Inflammatory macrophage treated with lipopolysaccharide for 4 hours (primary cell): ENCODE data around the gene ZNF774.
A peak's percentile ranks its signal among the peaks of the same experiment; 100 is the strongest.
"Not testable (repeated sequence)": the region's sequence is repeated elsewhere in the genome, so short reads cannot be mapped to it uniquely, and the experiment has no call there.

Experiments
- DNase-seq: peaks from one replicate; pipeline ENCODE4 v3.0.0-alpha.2; 2020

Gene ZNF774

GRCh38 chr15:90352107-90352893, at the start of gene ZNF774:
Gene ZNF774, plus strand, starts transcription at chr15:90352284. Its CDS starts 2,377 bp downstream, at chr15:90354661.
- DNase-seq, result peak; percentile 95

- not testable (repeated sequence) for DNase-seq
Observed at GRCh38 chr15:90305355-90305754, 46.7 kb upstream of the ZNF774 start.

DNA sequence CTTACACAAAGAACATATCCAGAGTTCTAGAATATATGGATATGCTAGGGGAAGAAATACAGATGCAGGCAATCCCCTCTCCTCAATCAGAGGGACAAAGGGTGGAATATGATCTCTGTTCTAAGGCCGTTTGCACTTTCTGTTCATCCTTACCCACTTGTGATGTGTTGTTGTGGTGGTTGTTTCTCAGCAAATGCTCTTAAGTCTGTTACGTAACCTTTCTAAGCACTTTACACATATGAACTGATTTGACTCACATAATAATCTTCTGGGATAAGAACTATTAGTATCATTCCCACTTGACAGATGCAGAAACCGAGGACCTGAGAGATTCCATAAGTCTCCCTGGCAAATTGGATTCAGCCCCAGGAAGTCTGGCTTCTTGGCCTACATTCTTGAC, 46.2 kb upstream of the ZNF774 start:
- peak; percentile 45 for DNase-seq

DNA sequence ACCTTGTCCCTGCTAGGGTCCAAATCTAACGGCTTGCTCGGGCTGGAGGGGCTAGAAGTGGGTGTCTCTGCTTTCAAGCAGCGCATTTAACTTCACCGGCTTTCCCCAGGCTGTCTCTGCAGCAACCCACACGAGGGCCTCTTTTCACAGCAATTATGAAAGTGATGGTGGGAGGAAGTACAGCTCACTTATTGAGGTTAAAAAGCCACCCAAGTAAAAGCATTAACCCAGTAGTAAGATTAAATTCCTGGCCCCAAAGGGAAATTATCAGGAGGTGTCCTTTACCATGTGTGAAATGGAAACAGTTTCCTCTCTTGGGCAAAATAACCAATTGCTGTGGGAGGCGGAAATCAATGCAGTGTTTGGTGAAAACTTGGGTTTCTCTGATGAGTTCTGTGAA, 45.5 kb upstream of the ZNF774 start:
- DNase-seq, result peak; percentile 74

GRCh38 chr15:90307661-90308060, 44.4 kb upstream of the ZNF774 start:
- no peak for DNase-seq

DNA sequence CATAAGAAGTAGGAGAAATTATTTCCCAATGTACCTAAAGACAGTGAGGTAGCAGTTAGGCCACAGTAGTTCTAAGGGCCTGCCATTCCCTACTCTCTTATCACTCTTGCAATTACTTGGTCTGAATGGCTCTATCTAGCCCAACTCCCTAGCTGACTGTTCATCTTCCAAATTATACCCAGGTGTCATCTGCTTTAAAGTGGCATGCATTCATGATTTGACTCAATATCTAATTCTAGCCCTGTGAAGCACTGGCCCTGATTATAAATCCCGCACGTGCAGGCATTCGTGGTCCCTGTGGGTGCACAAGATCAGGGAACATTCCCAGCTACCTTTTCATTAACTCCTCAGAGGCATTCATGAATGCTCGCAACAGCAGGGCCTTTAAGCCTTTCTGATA, 43.1 kb upstream of the ZNF774 start:
- no peak for DNase-seq

DNA sequence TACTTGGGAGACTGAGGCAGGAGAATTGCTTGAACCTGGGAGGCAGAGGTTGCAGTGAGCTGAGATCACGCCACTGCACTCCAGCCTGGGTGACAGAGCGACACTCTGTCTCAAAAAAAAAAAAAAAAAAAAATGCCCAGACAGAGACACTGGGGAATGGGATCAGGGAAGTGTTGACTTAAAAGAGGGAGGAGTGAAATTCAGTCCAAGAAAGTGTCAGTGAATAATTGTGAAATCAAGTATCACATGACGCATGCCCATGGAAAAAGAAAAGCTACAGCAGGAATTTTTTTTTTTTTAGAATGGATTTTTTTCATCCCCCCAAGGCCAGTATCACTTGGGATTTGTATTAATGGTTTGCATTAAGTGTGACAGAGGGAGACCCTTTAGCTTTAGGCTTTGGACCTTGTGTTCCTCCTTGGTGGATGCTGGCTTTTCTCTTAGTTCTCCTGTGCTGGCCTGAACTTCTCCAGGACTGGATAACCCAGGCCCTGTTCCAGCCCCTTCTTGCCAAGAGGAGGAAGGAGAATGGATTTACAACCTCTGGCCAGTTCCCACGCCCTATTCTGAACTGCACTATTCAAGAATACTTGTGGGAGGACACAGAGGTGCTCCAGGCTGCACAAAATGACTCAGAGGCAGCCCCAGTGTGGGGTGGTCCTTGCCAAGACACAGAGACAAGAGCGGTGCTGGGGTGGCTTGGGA, 36.7 kb upstream of the ZNF774 start:
- no peak for DNase-seq

DNA sequence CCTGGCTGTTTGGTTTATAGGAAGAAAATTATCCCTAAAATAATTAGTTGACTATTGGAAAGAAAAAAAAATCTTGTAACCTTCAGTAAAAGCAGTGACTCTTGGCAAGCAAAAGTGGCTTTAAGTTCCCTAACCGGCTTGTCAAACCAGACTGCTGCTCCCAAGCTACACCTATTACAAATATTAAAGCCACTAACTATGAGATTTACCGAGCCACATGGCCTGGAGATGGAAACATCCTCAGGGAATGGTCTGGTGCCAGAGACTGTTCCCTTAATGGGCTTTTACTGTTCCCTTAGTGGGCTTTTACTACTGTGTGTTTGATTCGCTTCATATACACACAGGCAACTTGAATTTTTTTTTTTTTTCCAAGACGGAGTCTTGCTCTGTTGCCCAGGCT, 35.9 kb upstream of the ZNF774 start:
- no peak for DNase-seq

DNA sequence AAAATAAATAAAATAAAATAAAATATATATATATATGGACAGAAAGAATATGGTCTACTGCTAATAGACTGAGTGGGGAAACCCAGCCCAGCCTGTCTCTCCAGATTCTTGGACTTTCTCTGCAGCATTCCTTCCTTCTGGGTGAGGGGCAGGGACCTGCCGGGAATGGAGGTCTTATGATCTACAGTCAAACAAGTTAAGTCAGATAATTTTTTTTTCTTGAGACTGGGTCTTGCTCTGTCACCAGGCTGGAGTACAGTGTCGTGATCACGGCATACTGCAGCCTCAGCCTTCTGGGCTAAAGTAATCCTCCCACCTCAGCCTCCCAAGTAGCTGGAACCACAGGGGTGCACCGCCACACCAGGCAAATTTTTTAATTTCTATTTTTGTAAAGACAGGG, 33.5 kb upstream of the ZNF774 start:
- DNase-seq, result no peak

DNA sequence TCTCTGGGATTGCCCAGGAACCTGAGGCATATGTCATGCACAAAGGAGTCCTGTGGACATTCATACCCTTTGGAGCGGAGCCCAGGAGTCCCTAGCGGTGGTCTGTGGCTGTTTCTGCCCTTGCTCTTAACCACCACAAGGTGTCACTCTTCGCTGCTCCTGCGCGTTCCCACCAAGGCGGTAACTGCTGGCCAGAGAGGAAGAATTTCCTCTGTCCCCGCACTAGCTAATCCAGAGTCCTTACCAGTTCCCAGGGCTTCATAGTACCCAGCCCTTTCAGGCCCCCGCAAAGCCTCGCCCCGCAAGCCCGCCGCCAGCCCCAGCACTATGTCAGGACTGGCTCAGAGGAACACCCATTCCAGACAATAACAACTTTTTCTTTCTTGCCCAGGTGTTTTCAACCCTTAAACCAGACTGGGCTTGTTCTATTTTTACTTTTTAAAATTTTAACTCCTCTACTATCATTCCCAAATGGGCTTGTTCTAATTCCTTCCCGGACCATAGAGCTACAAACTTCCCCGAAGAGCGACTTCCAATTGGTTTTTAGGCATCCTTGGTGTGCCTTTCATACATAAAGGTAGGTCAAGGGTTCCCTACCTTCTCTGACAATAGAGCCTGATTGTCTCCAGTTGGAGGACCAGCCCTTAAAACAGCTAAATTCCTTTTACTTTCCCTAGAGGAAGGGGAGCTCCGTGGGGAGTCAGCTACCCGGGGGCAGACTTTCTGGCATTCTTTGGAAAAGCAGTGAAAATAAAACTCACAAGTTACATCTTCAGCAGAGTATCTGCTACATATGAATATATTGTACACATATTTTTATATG, 31.8 kb upstream of the ZNF774 start:
- peak; percentile 79 for DNase-seq

- DNase-seq, result no peak
Observed at GRCh38 chr15:90320885-90321278, 31.2 kb upstream of the ZNF774 start.

- DNase-seq, result no peak
Observed at GRCh38 chr15:90322538-90322937, 29.5 kb upstream of the ZNF774 start.

GRCh38 chr15:90325726-90326125, 26.4 kb upstream of the ZNF774 start:
- peak; percentile 82 for DNase-seq

- DNase-seq, result peak; percentile 64
Observed at GRCh38 chr15:90326441-90326840, 25.6 kb upstream of the ZNF774 start.

GRCh38 chr15:90327311-90327710, 24.8 kb upstream of the ZNF774 start:
- peak; percentile 67 for DNase-seq

DNA sequence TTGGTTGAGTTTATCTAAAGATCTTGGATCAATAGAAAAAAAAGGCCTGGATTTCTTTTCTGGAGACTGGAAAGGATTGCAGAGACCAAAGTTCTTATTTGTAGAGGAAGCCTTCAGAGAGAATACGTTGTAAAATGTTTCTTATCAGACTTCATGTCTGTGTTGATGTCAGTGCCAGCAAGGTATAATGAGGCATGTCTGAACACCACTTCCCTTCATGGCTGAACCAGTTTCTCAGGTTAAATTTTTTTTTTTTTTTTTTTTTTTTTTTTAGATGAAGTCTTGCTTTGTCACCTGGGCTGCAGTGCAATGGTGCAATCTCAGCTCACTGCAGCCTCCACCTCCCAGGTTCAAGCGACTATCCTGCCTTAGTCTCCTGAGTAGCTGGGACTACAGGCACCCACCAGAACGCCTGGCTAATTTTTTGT, 17.8 kb upstream of the ZNF774 start:
- DNase-seq, result no peak

DNA sequence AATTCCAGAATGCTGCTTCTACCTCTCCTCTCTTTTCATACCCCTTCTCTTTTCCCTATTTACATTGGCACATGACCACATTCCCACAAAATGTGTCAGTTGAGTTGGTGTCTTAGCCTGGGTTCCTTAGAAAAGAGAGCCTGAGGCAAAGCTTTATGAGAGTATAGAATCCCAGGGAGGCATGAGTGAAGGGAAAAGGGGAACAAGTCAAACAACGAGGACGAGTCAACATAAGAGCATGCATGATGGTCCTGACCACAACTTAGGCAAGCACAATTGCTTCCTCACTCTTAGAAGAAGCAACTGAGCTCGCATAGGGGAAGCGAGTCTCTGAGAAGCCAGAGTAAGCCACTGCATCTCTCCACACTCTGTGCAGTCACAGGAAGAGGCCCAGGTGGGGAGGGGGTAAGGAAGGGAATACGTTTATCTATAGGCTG, 15.4 kb upstream of the ZNF774 start:
- peak; percentile 94 for DNase-seq

DNA sequence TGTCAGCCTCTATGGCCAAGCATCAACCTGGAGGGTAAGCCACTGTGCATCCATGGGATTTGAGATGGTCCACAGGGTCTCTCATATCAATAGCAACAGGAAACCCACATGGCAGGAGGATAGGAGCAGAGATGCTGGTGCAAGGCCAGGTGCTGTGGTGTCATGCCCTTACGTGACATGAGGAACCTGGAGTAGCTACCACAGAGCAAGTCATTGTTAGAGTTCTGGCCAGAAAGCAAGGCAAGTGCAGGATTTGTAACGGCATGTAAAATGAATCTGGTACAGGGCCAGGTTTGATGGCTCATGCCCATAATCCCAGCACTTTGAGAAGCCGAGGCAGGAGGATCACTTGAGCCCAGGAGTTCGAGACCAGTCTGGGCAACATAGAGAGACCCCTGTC, 14.8 kb upstream of the ZNF774 start:
- peak; percentile 34 for DNase-seq

GRCh38 chr15:90338532-90338931, 13.6 kb upstream of the ZNF774 start:
- peak; percentile 39 for DNase-seq

GRCh38 chr15:90340345-90340744, 11.7 kb upstream of the ZNF774 start:
- no peak for DNase-seq

DNA sequence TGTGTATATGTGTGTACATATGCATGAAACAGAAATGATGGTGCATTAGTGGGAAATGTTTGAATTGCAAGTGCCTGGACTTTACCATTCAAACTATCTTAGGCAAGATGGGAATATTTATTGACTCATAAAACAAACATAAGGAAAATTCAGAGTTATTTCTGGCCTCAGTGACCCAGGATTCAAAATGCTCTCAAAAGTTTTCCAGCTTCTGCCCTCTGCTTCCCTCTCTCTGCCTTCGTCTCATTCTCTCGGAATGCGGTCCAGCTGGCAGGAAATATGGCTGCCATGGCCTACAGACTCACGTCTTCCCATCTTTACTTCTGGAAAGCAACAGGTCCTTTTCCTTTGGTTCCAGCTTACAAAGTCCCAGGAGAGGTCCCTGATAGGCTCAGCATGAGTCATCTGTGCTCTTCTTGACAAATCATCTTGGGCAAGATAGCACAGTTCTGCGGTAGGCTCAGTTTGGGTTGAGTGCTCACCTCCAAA, 8.7 kb upstream of the ZNF774 start:
- DNase-seq, result peak; percentile 69

DNA sequence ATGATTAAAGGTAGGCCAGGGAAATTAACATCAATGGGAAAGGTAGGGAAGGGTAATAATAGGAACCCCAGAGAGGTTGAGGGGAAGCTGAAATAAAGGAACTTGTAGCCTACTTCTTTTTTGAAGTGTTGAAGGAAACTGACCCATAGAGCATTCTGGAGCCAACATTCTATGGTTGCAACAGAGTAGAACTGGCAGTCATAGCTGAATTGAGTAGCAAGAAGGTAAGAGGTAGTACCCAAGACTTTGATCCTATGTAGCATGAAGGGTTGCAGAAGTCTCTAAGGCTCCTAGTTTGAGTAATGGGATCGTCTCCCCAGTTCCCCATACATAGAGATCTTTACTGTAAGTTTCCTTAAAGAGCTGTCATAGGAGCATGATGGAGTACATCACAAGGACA, 7.4 kb upstream of the ZNF774 start:
- peak; percentile 64 for DNase-seq

- DNase-seq, result peak; percentile 73
Observed at GRCh38 chr15:90345857-90346256, 6.2 kb upstream of the ZNF774 start.
